Hematopoietic multipotent progenitor cell (in vitro differentiated cells): ENCODE results near the gene SLC12A7. TPM values are rescaled to one million over a fixed set of nuclear protein-coding genes. Genes with fewer than 3 reads are reported as not detected.
"Not testable (repeated sequence)": the region's sequence is repeated elsewhere in the genome, so short reads cannot be mapped to it uniquely, and the experiment has no call there.

Source experiments
- DNase-seq, 3 donors: peaks; one replicate each; pipeline ENCODE4 v3.0.0-alpha.2; 2011 to 2015; ENCODE audit warnings: low read depth in 2 of 3, low spot score in 2 of 3
- total RNA-seq: library from RNA; depleted of rRNA; stranded (reverse); fragments of >200 nt; gene quantifications from one replicate; pipeline ENCODE4 v1.2.3, GENCODE V29; 2012

Gene SLC12A7
- total RNA-seq, 1 donor = 96.7 TPM

DNA sequence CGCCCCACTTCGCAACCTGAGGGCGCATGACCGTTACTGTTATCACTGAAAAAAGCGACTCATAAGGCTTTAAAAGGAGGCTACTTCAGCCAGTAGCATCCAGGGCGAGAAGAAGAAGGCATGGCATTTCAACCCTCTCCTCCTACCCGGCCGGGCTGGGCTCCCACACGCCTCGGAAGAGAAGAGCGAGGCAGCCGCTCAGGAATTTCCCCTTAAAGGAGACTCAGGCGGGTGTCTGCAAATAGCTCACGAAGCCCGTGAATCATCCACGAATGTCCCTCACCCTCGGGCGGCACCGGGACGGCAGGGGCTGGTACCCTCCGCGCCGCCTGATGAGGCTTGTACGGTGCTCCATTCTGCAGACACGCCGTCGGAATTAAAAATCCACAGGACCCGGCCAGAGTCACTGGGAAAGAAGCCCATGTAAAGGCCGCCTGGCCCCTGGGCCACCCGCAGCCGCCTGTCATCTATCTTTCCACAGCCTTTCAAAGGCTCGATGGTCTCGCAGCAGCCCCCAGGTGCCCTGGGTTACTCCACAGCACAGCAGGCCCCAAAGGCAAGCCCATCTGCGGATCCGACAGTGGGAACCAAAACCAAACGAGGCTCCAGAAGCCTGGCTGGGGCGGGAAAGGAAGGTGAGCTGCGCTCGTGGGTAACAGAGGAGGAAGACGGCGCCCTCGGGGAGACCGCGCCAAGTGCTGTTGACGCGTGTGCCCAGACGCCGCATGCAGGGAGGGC lies 11.8 kb downstream of the SLC12A7 start:
- DNase-seq = no peak

DNA sequence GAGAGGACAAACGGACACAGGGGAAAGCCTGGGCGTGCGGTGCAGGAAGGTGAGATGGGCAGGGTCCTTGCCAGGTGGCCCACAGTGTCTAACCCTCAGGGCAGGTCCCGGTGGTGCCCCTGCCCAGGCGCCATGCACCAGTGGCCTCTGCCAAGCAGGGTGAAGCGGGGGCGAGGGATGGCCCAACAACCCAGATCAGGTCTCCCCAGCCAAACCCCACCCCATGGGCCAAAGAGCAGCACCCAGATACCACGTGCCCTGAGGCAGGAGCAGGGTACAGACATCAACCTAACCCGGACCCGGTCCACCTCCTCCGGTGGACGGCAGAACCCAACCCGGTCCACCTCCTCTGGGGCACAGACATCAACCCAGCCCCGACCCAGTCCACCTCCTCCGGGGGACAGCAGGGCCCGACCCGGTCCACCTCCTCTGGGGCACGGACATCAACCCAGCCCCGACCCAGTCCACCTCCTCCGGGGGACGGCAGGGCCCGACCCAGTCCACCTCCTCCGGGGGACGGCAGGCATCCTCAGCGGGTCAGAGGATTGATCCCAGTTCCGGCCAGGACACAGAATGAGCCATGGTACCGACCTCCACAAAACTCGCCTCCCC lies 12.8 kb downstream of the SLC12A7 start:
- DNase-seq = no peak

DNA sequence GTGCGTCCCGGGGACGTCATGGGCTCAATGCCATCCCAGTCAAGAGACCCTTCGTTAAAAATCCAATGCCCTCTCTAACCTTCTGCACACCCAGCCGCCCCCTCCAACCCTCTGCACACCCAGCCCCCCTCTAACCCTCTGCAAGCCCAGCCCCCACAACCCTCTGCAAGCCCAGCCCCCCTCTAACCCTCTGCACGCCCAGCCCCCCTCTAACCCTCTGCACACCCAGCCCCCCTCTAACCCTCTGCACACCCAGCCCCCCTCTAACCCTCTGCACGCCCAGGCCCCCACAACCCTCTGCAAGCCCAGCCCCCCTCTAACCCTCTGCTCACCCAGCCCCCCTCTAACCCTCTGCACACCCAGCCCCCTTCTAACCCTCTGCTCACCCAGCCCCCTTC lies 13.9 kb downstream of the SLC12A7 start:
- not testable (repeated sequence) for DNase-seq

GRCh38 chr5:1097381-1097987 lies 14.4 kb downstream of the SLC12A7 start:
- DNase-seq = no peak

DNA sequence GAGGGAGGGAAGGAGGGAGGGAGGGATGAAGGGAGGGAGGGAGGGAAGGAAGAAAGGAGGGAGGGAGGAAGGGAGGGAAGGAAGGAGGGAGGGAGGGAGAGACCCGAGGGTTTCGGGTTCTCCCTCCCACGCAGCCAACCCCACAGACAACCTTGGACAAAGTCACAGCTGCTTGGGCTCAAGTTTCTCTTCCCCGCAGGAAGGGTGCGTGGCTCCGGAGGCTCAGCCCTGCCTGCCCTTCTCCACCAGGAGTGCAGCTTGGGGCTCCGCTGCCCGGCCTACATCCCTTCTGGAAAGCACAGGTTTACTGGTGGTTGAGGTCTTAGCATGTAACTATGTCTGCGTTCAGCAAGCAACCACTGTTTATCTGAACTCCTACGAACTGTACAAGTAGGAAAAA lies 15.0 kb downstream of the SLC12A7 start:
- no peak for DNase-seq

DNA sequence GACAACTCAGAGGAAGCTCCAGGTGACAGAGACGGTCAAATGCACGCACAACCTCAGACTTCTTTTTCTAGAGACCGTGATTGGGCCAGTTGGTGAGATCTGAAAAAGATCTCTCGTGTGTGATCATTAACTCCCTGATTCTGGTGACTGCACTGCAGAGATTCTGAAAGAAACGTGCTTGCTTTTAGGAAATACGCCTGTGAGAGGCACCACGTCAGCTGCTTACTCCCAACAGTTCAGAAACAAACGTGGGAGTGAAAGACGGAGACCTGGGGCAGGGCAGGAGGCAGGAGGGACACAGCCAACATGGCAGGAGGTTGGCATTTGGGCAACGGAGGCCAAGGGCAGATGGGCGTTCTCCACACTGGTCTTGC lies 15.9 kb downstream of the SLC12A7 start:
- no peak for DNase-seq

GRCh38 chr5:1095302-1095989 lies 16.4 kb downstream of the SLC12A7 start:
- no peak for DNase-seq

- no peak for DNase-seq
Observed at GRCh38 chr5:1094670-1095190, 17.1 kb downstream of the SLC12A7 start.

GRCh38 chr5:1093361-1093760 lies 18.5 kb downstream of the SLC12A7 start:
- DNase-seq = no peak

DNA sequence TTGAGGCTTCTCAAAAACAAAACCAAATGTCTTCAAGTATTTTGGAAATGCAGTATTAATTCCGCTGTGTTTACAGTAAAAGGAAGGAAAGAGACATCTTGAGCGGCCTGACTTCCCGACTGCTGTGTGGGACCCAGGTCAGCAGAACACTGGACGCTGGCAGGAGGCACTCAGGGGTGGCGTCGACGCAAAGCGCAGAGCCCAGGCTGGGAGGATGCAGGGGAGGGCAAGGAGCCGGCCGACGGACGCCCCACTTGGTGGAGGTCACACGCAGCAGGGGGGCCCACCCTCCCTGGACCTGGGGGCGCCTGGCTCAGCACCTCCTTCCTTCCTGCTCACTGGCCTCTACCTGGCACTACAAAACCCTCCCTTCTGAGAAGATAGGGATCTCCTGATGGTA lies 19.7 kb downstream of the SLC12A7 start:
- DNase-seq = no peak

DNA sequence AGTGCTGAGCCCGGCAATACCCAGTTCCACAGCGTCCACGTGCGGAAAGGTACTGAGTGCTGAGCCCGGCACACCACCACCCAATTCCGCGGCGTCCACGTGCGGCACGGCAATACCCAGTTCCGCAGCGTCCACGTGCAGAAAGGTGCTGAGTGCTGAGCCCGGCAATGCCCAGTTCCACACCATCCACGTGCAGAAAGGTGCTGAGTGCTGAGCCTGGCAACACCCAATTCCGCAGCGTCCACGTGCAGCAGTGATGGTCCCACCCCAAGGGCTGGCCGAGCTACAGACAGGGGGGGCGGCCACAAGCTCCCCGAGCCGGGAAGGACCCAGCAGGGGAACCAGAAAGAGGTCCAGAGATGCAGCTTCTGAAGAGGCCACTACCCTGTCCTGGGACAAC lies 20.2 kb downstream of the SLC12A7 start:
- no peak for DNase-seq

DNA sequence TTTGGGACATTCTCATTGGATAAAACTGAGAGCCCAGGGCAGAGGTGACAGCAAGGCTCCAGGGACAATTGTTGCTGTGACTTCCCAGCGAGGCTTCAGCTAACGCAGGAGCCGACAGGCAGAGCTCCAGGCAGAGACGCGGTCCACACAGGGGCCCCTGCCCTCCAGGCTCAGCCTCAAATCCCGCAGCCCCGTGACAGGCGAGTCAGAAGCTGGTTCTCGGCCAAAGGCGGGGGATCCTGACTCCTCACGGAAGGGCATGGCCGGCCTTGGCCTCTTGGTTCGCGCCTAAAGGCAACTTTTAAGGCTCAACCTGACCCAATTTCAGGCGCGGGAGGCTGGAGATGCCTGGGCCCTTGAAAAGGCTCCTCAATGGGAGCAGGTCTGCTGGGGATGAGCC lies 21.3 kb downstream of the SLC12A7 start:
- no peak for DNase-seq

DNA sequence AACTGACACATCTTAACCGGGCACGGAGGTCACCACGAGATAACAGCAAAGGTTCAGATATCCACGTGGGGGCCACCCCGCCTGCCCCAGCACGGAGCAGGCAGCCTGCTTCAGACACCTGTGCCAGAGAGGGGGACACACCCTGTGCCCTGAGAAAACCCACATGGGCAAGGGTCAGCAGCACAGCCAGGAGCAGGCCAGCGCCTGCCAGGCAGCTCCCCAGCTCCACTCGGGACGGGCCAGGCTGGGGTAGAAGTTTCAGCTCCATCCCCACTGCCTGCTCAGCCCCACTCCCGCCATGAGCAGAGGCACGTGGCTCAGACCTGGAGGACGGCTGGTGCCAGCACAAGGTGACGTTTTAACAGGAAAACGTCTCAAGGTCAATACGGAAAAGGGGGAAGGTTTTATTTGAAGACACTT lies 22.2 kb downstream of the SLC12A7 start:
- no peak for DNase-seq

GRCh38 chr5:1089146-1089545 lies 22.7 kb downstream of the SLC12A7 start:
- DNase-seq = no peak

- no peak for DNase-seq
Observed at GRCh38 chr5:1088726-1089125, 23.1 kb downstream of the SLC12A7 start.

- no peak for DNase-seq
Observed at GRCh38 chr5:1088031-1088430, 23.8 kb downstream of the SLC12A7 start.

GRCh38 chr5:1087428-1087827 lies 24.4 kb downstream of the SLC12A7 start:
- DNase-seq = no peak

DNA sequence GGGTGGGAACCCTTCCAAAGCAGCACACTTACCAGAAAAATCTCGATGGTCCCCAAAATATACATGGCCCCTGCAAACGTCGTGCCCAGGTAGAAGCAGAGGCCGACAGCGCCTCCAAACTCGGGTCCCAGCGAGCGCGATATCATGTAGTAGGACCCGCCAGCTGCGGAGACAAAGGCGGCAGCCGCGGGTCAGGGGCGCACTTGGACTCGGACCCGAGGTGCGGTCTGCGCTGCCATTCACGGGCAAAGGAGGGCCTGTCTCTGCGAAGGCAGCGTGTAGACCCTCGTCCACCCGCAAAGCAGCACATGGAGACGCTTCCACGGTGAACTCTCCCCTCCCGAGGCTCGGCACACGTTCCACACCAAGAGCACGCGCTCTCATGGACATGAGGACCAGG lies 25.0 kb downstream of the SLC12A7 start:
- no peak for DNase-seq

DNA sequence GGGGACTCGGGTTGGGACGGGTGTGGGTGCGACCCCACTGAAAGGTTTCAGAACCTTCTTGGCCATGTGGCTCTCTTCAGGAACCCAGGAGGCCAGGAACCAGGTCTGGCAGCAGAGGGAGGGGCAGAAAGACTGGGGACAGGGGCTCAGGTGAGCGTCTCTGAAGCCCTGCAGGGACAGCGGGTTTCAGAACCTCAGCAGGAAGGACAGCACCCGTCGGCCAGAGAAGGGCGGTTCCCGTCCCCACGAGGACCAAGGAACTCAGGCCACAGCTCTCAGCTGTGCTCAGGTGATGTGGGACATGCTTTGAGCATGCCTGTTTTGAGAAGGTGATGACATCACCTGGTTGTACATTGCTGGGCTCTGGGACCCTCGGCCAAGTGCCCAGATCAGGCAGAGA lies 25.7 kb downstream of the SLC12A7 start:
- DNase-seq = no peak

- no peak for DNase-seq
Observed at GRCh38 chr5:1085391-1085790, 26.5 kb downstream of the SLC12A7 start.

DNA sequence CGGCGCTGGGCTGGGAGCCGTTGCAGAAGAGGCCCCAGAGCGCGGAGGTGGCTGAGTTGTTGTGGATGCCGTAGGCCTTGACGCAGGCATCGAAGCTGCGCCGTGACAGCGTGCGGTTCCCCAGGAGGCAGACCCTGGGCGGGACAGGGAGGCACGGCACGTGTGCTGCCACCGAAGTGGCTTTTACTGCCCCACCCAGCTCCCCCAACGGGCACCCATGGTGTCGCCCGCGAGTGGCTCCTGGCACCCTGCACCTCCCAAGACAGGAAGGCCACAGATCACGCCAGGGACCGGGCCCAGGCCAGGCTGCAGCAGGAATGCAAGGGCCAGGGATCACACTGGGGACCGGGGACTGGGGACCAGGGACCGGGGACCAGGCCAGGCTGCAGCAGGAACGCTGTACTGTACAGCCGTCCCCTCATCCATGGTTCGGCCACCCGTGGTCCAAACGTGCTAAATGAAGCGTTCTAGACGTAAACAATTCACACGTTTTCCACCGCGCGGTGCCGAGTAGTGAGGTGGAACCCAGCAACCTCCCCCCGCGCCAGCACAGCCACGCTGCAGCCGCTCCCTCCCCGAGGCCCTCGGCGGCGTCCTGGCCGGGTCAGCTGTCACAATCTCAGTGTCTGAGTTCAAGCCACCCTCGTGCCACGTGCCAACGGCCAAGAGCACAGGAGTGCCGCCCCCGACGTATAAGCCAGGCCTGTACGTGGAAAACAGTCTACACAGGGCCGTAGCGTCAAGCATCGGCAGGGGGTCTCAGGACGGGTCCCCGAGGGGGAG lies 27.8 kb downstream of the SLC12A7 start:
- DNase-seq = no peak
